ENCODE results near the gene AMBRA1. TPM values are rescaled to one million over a fixed set of nuclear protein-coding genes. Genes with fewer than 3 reads are reported as not detected.

The AMBRA1 gene
- total and polyA plus RNA-seq, 2 donors (not counting 3 experiments of a cell fraction or from before 2014, with no cell fraction given), result 18.4 to 32.4 TPM

GRCh38 chr11:46547579-46547978, 46.2 kb downstream of the AMBRA1 start:
- no peak overlapping the region for H3K4me3 ChIP-seq (replicated peaks in 1 of 3; ENCODE audit: insufficient read depth in 1 of 3, low read depth in 1 of 3, low read length in 3 of 3)
- TF ChIP-seq EZH2 (IDR thresholded peaks at IDR 0.05; ENCODE audit: borderline replicate concordance, low read depth, low read length, severe bottlenecking) (no peak), POLR2AphosphoS5 (IDR thresholded peaks at IDR 0.05; ENCODE audit: insufficient read depth, low read depth, low read length) (no peak), FOS (IDR thresholded peaks at IDR 0.05; ENCODE audit: borderline replicate concordance, insufficient read depth, low read length) (no peak), JUN (IDR thresholded peaks at IDR 0.05; ENCODE audit: borderline replicate concordance, insufficient read depth, insufficient read length, low read depth) (no peak), MYC (IDR thresholded peaks at IDR 0.05; ENCODE audit: low read depth, low read length) (no peak)
- no peak overlapping the region for H3K9ac ChIP-seq (replicated peaks; ENCODE audit: extremely low read depth, insufficient read depth, low read length)
- DNase-seq (ENCODE audit: low read depth, low spot score) (no peak), FAIRE-seq (no peak)
- peaks cover 12% of the 10 kb centered on the region for H3K79me2 ChIP-seq (ENCODE audit: control insufficient read depth, insufficient read depth, low read length)
- peaks cover 2% of the 10 kb centered on the region for H4K20me1 ChIP-seq (replicated peaks; ENCODE audit: control insufficient read depth, extremely low read depth, insufficient read depth, low read length)
- H3K36me3 ChIP-seq (ENCODE audit: control insufficient read depth in 2 of 2, extremely low read depth in 1 of 2, insufficient read depth in 2 of 2, low read length in 2 of 2), result peaks cover 4 to 15% of the 10 kb centered on the region in 2 experiments
- no peaks in the 10 kb centered on the region for H3K4me1 ChIP-seq (ENCODE audit: control insufficient read depth, extremely low read depth, insufficient read depth, low read length)
- ChIA-PET CTCF (interaction anchor here (1.6 to 2.2 kb wide), 2 partner anchors 13 to 18 kb away, joined by 6 to 9 read pairs; no protein-coding TSS in a partner anchor), POLR2A (no interaction called here)
- no TSS peak for BruUV-seq (replicated peaks)
- dilution Hi-C loops (cut with MboI; ENCODE audit: extremely low pct_ligation_motif_present, low sequenced_read_pairs) (no loop called here), intact Hi-C loops (cut with micrococcal nuclease) (no loop called here)
- no peaks in the 10 kb centered on the region for H3K9me1 ChIP-seq (replicated peaks; ENCODE audit: control insufficient read depth, extremely low read depth, insufficient read depth, low read length)
- H3K27ac ChIP-seq (ENCODE audit: insufficient read depth, low read depth, low read length), result no peak overlapping the region
- H2AFZ ChIP-seq (ENCODE audit: low read depth, low read length), result no peak overlapping the region
- no peaks in the 10 kb centered on the region for H3K27me3 ChIP-seq (ENCODE audit: control insufficient read depth in 2 of 2, insufficient read depth in 2 of 2, low read length in 2 of 2)
- H3K4me2 ChIP-seq (ENCODE audit: insufficient read depth, low read length), result no peak overlapping the region
- no peaks in the 10 kb centered on the region for H3K9me3 ChIP-seq (replicated peaks; ENCODE audit: control insufficient read depth, insufficient read depth, low read length)

- TF ChIP-seq EZH2 (IDR thresholded peaks at IDR 0.05; ENCODE audit: borderline replicate concordance, low read depth, low read length, severe bottlenecking) (no peak), GATA2 (IDR thresholded peaks at IDR 0.05; ENCODE audit: insufficient read depth, insufficient read length, low read depth, low read length) (no peak), FOS (IDR thresholded peaks at IDR 0.05; ENCODE audit: borderline replicate concordance, insufficient read depth, low read length) (no peak), MAX (IDR thresholded peaks at IDR 0.05; ENCODE audit: insufficient read depth, insufficient read length) (no peak), CTCF (IDR thresholded peaks at IDR 0.05; ENCODE audit: extremely low read depth in 1 of 2, insufficient read depth in 1 of 2, low read depth in 1 of 2, low read length in 2 of 2) (no peak), POLR2AphosphoS5 (IDR thresholded peaks at IDR 0.05; ENCODE audit: insufficient read depth, low read depth, low read length) (no peak), JUN (IDR thresholded peaks at IDR 0.05; ENCODE audit: borderline replicate concordance, insufficient read depth, insufficient read length, low read depth) (no peak), POLR2A (IDR thresholded peaks at IDR 0.05; ENCODE audit: low read depth, low read length) (no peak)
- intact Hi-C loops (cut with micrococcal nuclease), result no loop called here
These were observed 50.3 kb downstream of the AMBRA1 start for GRCh38 chr11:46543564-46543963.

More at GRCh38 chr11:46543564-46543963, 50.3 kb downstream of the AMBRA1 start:
- Histone ChIP-seq H3K36me3 (ENCODE audit: control insufficient read depth in 2 of 2, extremely low read depth in 1 of 2, insufficient read depth in 2 of 2, low read length in 2 of 2) (peaks cover 5 to 25% of the 10 kb centered on the region in 2 experiments), H3K79me2 (ENCODE audit: control insufficient read depth, insufficient read depth, low read length) (no peaks in the 10 kb centered on the region), H3K4me3 (replicated peaks in 1 of 3; ENCODE audit: insufficient read depth in 1 of 3, low read depth in 1 of 3, low read length in 3 of 3) (no peak overlapping the region), H4K20me1 (replicated peaks; ENCODE audit: control insufficient read depth, extremely low read depth, insufficient read depth, low read length) (no peaks in the 10 kb centered on the region), H3K4me1 (ENCODE audit: control insufficient read depth, extremely low read depth, insufficient read depth, low read length) (no peaks in the 10 kb centered on the region), H3K9me1 (replicated peaks; ENCODE audit: control insufficient read depth, extremely low read depth, insufficient read depth, low read length) (no peaks in the 10 kb centered on the region), H3K27ac (ENCODE audit: insufficient read depth, low read depth, low read length) (no peak overlapping the region), H2AFZ (ENCODE audit: low read depth, low read length) (no peak overlapping the region), H3K4me2 (ENCODE audit: insufficient read depth, low read length) (no peak overlapping the region), H3K9me3 (replicated peaks; ENCODE audit: control insufficient read depth, insufficient read depth, low read length) (no peaks in the 10 kb centered on the region), H3K27me3 (ENCODE audit: control insufficient read depth in 2 of 2, insufficient read depth in 2 of 2, low read length in 2 of 2) (no peaks in the 10 kb centered on the region), H3K9ac (replicated peaks; ENCODE audit: extremely low read depth, insufficient read depth, low read length) (no peak overlapping the region)
- dilution Hi-C loops (cut with MboI; ENCODE audit: extremely low pct_ligation_motif_present, low sequenced_read_pairs), result no loop called here
- no TSS peak for BruUV-seq (replicated peaks)
- FAIRE-seq (no peak), DNase-seq (ENCODE audit: low read depth, low spot score) (no peak)
- ChIA-PET POLR2A (no interaction called here), CTCF (interaction anchor here (3.2 kb wide), 1 partner anchor 14 kb away, joined by 16 read pairs; no protein-coding TSS in a partner anchor)
